WTC11 (cell line): Measurements from ENCODE around the gene CDYL.

Experiments used
- ATF3 ChIP-seq: sonication (generic); formaldehyde crosslinking; conservative IDR thresholded peaks from 2 replicates; pipeline ENCODE4 v1.8.1; 2022; ENCODE audit warnings: mild to moderate bottlenecking, missing genetic modification reagents
- FOXP1 ChIP-seq: sonication (generic); formaldehyde crosslinking; IDR thresholded peaks from 2 replicates; pipeline ENCODE4 v1.8.0; 2022; ENCODE audit warnings: missing genetic modification reagents, mild to moderate bottlenecking, moderate library complexity, borderline replicate concordance
- TF ChIP-seq, protein P1 (sequence below): sonication (generic); formaldehyde crosslinking; IDR thresholded peaks from 2 replicates; pipeline ENCODE4 v1.8.1; 2023; ENCODE audit warnings: mild to moderate bottlenecking, missing genetic modification reagents
- TF ChIP-seq, protein P2 (sequence below): fragments of 200-600 bp; IDR thresholded peaks from 2 replicates; pipeline ENCODE4 v1.8.0; 2022; ENCODE audit warnings: antibody characterized with exemption

GRCh38 chr6:4920914-4921410, 144.8 kb downstream of the CDYL start:
- TF ChIP-seq, protein P1, sequence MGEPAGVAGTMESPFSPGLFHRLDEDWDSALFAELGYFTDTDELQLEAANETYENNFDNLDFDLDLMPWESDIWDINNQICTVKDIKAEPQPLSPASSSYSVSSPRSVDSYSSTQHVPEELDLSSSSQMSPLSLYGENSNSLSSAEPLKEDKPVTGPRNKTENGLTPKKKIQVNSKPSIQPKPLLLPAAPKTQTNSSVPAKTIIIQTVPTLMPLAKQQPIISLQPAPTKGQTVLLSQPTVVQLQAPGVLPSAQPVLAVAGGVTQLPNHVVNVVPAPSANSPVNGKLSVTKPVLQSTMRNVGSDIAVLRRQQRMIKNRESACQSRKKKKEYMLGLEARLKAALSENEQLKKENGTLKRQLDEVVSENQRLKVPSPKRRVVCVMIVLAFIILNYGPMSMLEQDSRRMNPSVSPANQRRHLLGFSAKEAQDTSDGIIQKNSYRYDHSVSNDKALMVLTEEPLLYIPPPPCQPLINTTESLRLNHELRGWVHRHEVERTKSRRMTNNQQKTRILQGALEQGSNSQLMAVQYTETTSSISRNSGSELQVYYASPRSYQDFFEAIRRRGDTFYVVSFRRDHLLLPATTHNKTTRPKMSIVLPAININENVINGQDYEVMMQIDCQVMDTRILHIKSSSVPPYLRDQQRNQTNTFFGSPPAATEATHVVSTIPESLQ (CRISPR knock-in tag), result no peak
- TF ChIP-seq, protein P2, sequence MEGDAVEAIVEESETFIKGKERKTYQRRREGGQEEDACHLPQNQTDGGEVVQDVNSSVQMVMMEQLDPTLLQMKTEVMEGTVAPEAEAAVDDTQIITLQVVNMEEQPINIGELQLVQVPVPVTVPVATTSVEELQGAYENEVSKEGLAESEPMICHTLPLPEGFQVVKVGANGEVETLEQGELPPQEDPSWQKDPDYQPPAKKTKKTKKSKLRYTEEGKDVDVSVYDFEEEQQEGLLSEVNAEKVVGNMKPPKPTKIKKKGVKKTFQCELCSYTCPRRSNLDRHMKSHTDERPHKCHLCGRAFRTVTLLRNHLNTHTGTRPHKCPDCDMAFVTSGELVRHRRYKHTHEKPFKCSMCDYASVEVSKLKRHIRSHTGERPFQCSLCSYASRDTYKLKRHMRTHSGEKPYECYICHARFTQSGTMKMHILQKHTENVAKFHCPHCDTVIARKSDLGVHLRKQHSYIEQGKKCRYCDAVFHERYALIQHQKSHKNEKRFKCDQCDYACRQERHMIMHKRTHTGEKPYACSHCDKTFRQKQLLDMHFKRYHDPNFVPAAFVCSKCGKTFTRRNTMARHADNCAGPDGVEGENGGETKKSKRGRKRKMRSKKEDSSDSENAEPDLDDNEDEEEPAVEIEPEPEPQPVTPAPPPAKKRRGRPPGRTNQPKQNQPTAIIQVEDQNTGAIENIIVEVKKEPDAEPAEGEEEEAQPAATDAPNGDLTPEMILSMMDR, result no peak
- TF ChIP-seq FOXP1 (CRISPR knock-in tag) (no peak), ATF3 (CRISPR knock-in tag) (no peak)
